ENCODE measurements around the gene PLA2G2E.
"Not testable (repeated sequence)": the region's sequence is repeated elsewhere in the genome, so short reads cannot be mapped to it uniquely, and the experiment has no call there.

Gene PLA2G2E

DNA sequence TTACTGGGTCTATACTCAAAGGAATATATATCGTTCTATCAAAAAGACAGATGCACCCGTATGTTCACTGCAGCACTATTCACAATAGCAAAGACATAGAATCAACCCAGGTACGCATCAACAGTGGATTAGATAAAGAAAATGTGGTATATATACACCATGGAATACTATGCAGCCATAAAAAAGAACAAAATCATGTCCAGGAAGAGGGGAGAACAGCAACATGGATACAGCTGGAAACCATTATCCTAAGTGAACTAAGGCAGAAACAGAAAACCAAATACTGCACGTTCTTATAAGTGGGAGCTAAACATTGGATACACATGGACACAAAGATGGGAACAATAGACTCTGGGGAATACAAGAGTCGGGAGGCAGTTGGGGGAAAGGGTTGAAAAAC is 42.6 kb downstream of the PLA2G2E start:
- DNase-seq = not testable (repeated sequence)

DNA sequence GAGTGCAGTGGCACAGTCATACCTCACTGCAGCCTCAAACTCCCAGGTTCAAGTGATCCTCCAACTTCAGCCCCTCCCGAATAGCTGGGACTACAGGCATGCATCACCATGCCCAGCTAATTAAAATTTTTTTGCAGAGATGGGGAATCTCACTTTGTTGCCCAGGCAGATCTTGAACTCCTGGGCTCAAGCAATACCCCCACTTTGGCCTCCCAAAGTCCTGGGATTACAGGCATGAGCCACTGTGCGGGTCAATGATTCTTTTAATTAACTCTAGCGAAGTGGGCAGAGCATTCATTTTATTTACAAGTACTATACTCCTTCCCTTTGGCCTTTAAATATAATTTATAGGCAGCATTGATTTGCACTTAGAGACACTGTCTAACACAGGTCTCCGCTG is 43.8 kb downstream of the PLA2G2E start:
- DNase-seq = no peak

DNA sequence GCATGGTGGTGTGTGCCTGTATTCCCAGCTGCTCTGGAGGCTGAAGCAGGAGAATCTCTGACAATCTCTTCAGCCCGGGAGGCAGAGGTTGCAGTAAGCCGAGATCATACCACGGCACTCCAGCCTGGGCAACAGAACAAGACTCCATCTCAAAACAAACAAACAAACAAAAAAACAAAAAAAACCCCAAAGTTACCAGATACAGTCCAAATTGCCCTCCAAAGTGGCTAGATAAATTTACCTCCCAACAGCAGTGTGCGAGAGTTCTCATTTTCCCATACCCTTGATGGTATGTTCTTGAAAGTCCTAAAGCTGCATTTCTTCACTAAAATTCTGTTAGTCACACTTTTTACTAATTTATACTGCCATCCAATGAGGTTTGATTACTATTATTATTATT is 44.2 kb downstream of the PLA2G2E start:
- DNase-seq = no peak

DNA sequence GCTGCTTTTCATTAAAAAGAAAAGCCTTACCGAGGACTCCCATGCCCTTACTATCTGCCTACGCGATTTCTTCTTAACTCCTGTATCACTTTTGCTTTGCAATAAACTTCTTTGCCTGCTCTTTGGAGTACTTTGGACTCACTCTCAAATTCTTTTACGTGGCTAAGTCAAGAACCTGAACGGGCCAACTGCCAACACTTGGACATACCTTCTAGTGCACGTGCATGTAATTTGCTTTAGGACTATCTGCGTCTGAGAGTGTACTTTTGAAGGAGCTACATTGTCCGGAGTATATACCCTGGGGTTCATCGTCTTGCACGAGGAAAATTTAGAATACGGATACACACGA is 44.8 kb downstream of the PLA2G2E start:
- DNase-seq = no peak

DNA sequence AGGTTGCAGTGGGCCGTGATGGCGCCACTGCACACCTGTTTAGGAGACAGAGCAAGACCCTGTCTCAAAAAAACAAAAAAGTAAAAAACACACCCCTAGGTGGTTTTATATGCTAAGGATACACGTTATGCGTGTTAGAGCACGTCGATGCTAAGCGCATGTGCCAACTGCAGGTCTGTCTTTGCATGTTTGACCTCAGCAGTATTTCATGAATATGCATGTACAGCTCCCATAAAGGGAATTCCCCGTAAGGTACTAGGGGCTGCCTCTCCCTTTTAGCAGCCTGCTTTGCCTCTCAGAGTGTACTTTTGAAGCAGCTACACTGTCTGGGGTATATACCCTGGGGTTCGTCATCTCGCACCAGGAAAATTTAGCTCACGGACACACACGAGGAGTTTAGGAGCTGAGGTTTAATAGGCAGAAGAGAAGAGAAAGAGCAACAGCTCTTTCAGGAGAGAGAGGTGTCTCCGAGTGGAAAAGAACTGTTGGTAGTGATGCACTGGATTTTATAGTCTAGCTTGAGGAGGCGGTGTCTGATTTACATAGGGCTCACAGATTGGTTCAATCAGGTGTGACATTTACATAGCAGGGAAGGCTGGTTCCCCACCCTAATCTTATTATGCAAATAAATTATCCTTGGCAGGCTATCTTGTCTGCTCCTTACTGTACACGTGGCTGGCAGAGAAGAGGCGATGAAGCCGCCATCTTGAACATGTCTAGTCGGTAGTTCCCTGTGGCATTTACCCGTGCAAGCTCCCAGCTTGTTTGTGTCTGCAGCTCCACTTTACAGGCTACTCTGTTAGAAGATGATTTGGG is 45.4 kb downstream of the PLA2G2E start:
- DNase-seq = no peak

DNA sequence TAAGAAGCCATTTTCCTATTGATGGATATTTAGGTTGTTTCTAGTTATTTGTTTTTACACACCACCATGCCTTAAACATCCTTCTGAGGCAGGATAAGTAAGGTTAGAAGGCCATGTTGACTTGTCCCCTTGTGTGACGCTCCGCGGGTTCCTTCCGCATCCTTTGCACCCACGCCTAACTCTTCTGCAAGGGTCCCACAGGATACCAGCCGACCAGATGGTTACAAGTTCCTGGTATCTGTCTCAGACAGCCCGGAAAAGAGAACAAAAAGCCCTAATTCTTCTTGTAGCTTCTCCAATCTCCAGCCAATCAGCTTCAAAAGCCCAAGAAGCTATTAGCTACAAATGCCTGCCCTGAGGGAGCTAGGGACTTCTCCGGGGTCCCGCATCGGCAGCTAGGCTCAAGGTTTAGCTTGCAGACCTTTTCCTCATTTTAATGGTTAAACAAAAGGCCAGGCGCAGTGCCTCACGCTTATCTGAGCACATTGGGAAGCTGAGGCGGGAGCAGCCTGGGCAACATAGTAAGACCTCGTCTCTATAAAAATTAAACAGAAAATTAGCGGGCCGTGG is 46.2 kb downstream of the PLA2G2E start:
- no peak for DNase-seq

DNA sequence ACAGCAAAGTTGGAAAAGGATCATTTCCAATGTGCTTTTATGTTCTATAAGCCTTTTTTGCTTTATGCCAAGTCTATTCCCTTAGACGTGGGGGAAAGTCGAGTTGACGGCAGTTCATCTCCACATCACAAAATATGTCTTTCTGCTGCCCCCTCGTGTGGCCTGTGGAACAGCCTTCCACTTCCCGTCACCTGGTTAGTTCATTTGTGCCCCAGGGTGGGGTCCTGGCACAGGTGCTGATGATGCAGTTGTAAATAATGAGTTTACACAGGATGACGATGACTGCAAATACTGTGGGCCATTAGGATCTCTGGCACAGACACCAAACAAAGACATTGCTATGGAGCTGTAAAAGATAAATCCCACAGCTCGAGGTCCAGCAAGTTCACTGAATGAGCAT is 51.2 kb downstream of the PLA2G2E start:
- DNase-seq = no peak
